ENCODE data around the gene TECPR2. TPM values are rescaled to one million over a fixed set of nuclear protein-coding genes. Genes with fewer than 3 reads are reported as not detected.

TECPR2 gene
- total and polyA plus RNA-seq, 10 of the 15 experiments (the other 5 are each of a cell fraction or from before 2014, with no cell fraction given) = 0.15 to 10.0 (median 3.0) TPM

GRCh38 chr14:102374264-102374663 lies 11.5 kb downstream of the TECPR2 start (continued):
- TF ChIP-seq ZBTB33 (IDR thresholded peaks at IDR 0.05) (no peak), YY1 (IDR thresholded peaks at IDR 0.05; ENCODE audit: low read depth, low read length) (no peak), NR2C2 (IDR thresholded peaks at IDR 0.05; ENCODE audit: borderline replicate concordance, control insufficient read depth, insufficient read length, low read depth) (no peak), CHD4 (IDR thresholded peaks at IDR 0.05) (no peak)
- TF ChIP-seq, protein P1, sequence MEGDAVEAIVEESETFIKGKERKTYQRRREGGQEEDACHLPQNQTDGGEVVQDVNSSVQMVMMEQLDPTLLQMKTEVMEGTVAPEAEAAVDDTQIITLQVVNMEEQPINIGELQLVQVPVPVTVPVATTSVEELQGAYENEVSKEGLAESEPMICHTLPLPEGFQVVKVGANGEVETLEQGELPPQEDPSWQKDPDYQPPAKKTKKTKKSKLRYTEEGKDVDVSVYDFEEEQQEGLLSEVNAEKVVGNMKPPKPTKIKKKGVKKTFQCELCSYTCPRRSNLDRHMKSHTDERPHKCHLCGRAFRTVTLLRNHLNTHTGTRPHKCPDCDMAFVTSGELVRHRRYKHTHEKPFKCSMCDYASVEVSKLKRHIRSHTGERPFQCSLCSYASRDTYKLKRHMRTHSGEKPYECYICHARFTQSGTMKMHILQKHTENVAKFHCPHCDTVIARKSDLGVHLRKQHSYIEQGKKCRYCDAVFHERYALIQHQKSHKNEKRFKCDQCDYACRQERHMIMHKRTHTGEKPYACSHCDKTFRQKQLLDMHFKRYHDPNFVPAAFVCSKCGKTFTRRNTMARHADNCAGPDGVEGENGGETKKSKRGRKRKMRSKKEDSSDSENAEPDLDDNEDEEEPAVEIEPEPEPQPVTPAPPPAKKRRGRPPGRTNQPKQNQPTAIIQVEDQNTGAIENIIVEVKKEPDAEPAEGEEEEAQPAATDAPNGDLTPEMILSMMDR (IDR thresholded peaks at IDR 0.05 in 2 of 3, conservative IDR thresholded peaks at IDR 0.05 in 1 of 3; ENCODE audit: control insufficient read depth in 2 of 3, extremely low read depth in 1 of 3, insufficient read depth in 1 of 3, low read depth in 3 of 3, low read length in 3 of 3) = no peak

GRCh38 chr14:102375119-102375518 lies 12.4 kb downstream of the TECPR2 start:
- ChIA-PET CTCF (interaction anchor here (0.6 to 0.9 kb wide), 2 partner anchors 18 to 141 kb away, joined by 3 to 4 read pairs; no protein-coding TSS in a partner anchor), POLR2A (no interaction called here), RAD21 (ENCODE audit: unreplicated experiment) (no interaction called here), SMC1A (ENCODE audit: uncharacterized antibody, unreplicated experiment) (no interaction called here)
- DNase-seq (ENCODE audit: low read depth, low spot score) (no peak), FAIRE-seq (no peak), ATAC-seq (no peak)
- intact Hi-C loops (cut with micrococcal nuclease; ENCODE audit: unreplicated experiment) = no loop called here
- Histone ChIP-seq H3K79me2 (ENCODE audit: control insufficient read depth, insufficient read depth, low read length) (no peaks in the 10 kb centered on the region; the same call in none of the 2 replicates), H3K36me3 (ENCODE audit: control insufficient read depth in 2 of 2, insufficient read depth in 2 of 2, low read length in 1 of 2) (peaks cover 0 to 7% of the 10 kb centered on the region in 2 experiments; a peak in 1 of 4 replicates), H2AFZ (ENCODE audit: control insufficient read depth, low read depth, low read length) (no peak overlapping the region), H4K20me1 (ENCODE audit: control insufficient read depth, insufficient read depth) (no peaks in the 10 kb centered on the region), H3K4me3 (no peak overlapping the region), H3K9ac (ENCODE audit: control insufficient read depth, insufficient read depth, low read length) (no peak overlapping the region), H3K27me3 (replicated peaks in 1 of 2; ENCODE audit: control insufficient read depth in 2 of 2, insufficient read depth in 2 of 2, low read length in 1 of 2) (no peaks in the 10 kb centered on the region), H3K4me1 (ENCODE audit: control insufficient read depth, insufficient read depth, low read length) (peaks cover 37% of the 10 kb centered on the region), H3K27ac (ENCODE audit: control insufficient read depth, insufficient read depth) (0 out of 2 replicates have a peak overlapping the region, but pooled peaks have one; percentile 15), H3K9me3 (replicated peaks; ENCODE audit: control insufficient read depth, insufficient read depth, low read length) (no peaks in the 10 kb centered on the region), H3K4me2 (ENCODE audit: control insufficient read depth, insufficient read depth) (no peak overlapping the region; the same call in 1 of the 2 replicates)
- in situ Hi-C loops (cut with MboI) = no loop called here
- no TSS peak for BruUV-seq (replicated peaks)
- 47% methylated on average over 5 of the region's 5 CpGs for WGBS (ENCODE audit: insufficient coverage, insufficient replicate concordance, low lambda C conversion rate, missing lambda C conversion rate)
- TF ChIP-seq RCOR1 (conservative IDR thresholded peaks at IDR 0.05; ENCODE audit: low read depth, low read length) (no peak), IKZF1 (conservative IDR thresholded peaks at IDR 0.05) (no peak), HDGF (IDR thresholded peaks at IDR 0.05) (no peak), ESRRA (IDR thresholded peaks at IDR 0.05; ENCODE audit: low read length) (no peak), JUNB (IDR thresholded peaks at IDR 0.05) (no peak), HDAC2 (IDR thresholded peaks at IDR 0.05) (no peak), ZNF622 (IDR thresholded peaks at IDR 0.05) (no peak), BACH1 (IDR thresholded peaks at IDR 0.05; ENCODE audit: borderline replicate concordance) (no peak), POLR2AphosphoS5 (IDR thresholded peaks at IDR 0.05; ENCODE audit: low read length) (no peak)
- TF ChIP-seq, protein P2, sequence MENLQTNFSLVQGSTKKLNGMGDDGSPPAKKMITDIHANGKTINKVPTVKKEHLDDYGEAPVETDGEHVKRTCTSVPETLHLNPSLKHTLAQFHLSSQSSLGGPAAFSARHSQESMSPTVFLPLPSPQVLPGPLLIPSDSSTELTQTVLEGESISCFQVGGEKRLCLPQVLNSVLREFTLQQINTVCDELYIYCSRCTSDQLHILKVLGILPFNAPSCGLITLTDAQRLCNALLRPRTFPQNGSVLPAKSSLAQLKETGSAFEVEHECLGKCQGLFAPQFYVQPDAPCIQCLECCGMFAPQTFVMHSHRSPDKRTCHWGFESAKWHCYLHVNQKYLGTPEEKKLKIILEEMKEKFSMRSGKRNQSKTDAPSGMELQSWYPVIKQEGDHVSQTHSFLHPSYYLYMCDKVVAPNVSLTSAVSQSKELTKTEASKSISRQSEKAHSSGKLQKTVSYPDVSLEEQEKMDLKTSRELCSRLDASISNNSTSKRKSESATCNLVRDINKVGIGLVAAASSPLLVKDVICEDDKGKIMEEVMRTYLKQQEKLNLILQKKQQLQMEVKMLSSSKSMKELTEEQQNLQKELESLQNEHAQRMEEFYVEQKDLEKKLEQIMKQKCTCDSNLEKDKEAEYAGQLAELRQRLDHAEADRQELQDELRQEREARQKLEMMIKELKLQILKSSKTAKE (IDR thresholded peaks at IDR 0.05; ENCODE audit: low read depth, poor library complexity, severe bottlenecking) = no peak

Data from GM12878 (cell line).